ENCODE results near the gene CHSY1. TPM values are rescaled to one million over a fixed set of nuclear protein-coding genes. Genes with fewer than 3 reads are reported as not detected.

Gene CHSY1
- total and polyA plus RNA-seq, 2 of the 13 experiments (the other 11 are each of a cell fraction or from before 2014, with no cell fraction given): 13.3 to 13.7 TPM

- TF ChIP-seq, protein P1, sequence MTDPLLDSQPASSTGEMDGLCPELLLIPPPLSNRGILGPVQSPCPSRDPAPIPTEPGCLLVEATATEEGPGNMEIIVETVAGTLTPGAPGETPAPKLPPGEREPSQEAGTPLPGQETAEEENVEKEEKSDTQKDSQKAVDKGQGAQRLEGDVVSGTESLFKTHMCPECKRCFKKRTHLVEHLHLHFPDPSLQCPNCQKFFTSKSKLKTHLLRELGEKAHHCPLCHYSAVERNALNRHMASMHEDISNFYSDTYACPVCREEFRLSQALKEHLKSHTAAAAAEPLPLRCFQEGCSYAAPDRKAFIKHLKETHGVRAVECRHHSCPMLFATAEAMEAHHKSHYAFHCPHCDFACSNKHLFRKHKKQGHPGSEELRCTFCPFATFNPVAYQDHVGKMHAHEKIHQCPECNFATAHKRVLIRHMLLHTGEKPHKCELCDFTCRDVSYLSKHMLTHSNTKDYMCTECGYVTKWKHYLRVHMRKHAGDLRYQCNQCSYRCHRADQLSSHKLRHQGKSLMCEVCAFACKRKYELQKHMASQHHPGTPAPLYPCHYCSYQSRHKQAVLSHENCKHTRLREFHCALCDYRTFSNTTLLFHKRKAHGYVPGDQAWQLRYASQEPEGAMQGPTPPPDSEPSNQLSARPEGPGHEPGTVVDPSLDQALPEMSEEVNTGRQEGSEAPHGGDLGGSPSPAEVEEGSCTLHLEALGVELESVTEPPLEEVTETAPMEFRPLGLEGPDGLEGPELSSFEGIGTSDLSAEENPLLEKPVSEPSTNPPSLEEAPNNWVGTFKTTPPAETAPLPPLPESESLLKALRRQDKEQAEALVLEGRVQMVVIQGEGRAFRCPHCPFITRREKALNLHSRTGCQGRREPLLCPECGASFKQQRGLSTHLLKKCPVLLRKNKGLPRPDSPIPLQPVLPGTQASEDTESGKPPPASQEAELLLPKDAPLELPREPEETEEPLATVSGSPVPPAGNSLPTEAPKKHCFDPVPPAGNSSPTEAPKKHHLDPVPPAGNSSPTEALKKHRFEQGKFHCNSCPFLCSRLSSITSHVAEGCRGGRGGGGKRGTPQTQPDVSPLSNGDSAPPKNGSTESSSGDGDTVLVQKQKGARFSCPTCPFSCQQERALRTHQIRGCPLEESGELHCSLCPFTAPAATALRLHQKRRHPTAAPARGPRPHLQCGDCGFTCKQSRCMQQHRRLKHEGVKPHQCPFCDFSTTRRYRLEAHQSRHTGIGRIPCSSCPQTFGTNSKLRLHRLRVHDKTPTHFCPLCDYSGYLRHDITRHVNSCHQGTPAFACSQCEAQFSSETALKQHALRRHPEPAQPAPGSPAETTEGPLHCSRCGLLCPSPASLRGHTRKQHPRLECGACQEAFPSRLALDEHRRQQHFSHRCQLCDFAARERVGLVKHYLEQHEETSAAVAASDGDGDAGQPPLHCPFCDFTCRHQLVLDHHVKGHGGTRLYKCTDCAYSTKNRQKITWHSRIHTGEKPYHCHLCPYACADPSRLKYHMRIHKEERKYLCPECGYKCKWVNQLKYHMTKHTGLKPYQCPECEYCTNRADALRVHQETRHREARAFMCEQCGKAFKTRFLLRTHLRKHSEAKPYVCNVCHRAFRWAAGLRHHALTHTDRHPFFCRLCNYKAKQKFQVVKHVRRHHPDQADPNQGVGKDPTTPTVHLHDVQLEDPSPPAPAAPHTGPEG (CRISPR knock-in tag; IDR thresholded peaks at IDR 0.05): peak; percentile 37
- TF ChIP-seq PBX2 (CRISPR knock-in tag; IDR thresholded peaks at IDR 0.05) (no peak), ZNF564 (CRISPR knock-in tag; IDR thresholded peaks at IDR 0.05) (no peak; the same call in 1 of the 2 replicates), ZNF44 (CRISPR knock-in tag; IDR thresholded peaks at IDR 0.05) (no peak), ZNF160 (CRISPR knock-in tag; IDR thresholded peaks at IDR 0.05) (no peak; the same call in 1 of the 2 replicates), ZNF670 (CRISPR knock-in tag; IDR thresholded peaks at IDR 0.05; ENCODE audit: borderline replicate concordance) (peak; percentile 42; the same call in 1 of the 2 replicates), ZNF3 (CRISPR knock-in tag; IDR thresholded peaks at IDR 0.05) (no peak), NR2F1 (CRISPR knock-in tag; IDR thresholded peaks at IDR 0.05) (0 out of 4 replicates have a peak, but pooled peaks of 1 of the 2 experiments have one; percentile 11), SIN3B (IDR thresholded peaks at IDR 0.05; ENCODE audit: low read length) (peak; percentile 88), ATF7 (IDR thresholded peaks at IDR 0.05) (no peak), ATF7 (CRISPR knock-in tag; IDR thresholded peaks at IDR 0.05) (no peak; the same call in 1 of the 2 replicates), ZFAT (CRISPR knock-in tag; conservative IDR thresholded peaks at IDR 0.05) (no peak; the same call in 1 of the 2 replicates), HOXA7 (CRISPR knock-in tag; IDR thresholded peaks at IDR 0.05) (no peak), MIER3 (CRISPR knock-in tag; IDR thresholded peaks at IDR 0.05; ENCODE audit: borderline replicate concordance) (no peak), ELF4 (CRISPR knock-in tag; IDR thresholded peaks at IDR 0.05; ENCODE audit: borderline replicate concordance) (0 out of 2 replicates have a peak, but pooled peaks have one; percentile 72), AKAP8 (CRISPR knock-in tag; IDR thresholded peaks at IDR 0.05) (peak; percentile 79; the same call in 1 of the 2 replicates), RFX1 (IDR thresholded peaks at IDR 0.05) (no peak)
- TF ChIP-seq, protein P2, sequence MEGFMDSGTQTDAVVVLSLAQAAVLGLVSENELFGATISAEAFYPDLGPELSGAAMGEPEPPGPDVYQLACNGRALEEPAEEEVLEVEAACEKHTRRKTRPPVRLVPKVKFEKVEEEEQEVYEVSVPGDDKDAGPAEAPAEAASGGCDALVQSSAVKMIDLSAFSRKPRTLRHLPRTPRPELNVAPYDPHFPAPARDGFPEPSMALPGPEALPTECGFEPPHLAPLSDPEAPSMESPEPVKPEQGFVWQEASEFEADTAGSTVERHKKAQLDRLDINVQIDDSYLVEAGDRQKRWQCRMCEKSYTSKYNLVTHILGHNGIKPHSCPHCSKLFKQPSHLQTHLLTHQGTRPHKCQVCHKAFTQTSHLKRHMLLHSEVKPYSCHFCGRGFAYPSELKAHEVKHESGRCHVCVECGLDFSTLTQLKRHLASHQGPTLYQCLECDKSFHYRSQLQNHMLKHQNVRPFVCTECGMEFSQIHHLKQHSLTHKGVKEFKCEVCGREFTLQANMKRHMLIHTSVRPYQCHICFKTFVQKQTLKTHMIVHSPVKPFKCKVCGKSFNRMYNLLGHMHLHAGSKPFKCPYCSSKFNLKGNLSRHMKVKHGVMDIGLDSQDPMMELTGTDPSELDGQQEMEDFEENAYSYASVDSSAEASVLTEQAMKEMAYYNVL (CRISPR knock-in tag; IDR thresholded peaks at IDR 0.05; ENCODE audit: borderline replicate concordance): peak; percentile 70; the same call in 1 of the 2 replicates
- TF ChIP-seq, protein P3, sequence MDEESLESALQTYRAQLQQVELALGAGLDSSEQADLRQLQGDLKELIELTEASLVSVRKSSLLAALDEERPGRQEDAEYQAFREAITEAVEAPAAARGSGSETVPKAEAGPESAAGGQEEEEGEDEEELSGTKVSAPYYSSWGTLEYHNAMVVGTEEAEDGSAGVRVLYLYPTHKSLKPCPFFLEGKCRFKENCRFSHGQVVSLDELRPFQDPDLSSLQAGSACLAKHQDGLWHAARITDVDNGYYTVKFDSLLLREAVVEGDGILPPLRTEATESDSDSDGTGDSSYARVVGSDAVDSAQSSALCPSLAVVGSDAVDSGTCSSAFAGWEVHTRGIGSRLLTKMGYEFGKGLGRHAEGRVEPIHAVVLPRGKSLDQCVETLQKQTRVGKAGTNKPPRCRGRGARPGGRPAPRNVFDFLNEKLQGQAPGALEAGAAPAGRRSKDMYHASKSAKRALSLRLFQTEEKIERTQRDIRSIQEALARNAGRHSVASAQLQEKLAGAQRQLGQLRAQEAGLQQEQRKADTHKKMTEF (CRISPR knock-in tag; IDR thresholded peaks at IDR 0.05): peak; percentile 98
Measured at GRCh38 chr15:101294731-101295606, 43.1 kb upstream of the CHSY1 start, which contains the start of gene SNRPA1 (continued).

All from HepG2 (cell line).